A549 (cell line): ENCODE measurements around the gene CNBD2. TPM values are rescaled to one million over a fixed set of nuclear protein-coding genes. Genes with fewer than 3 reads are reported as not detected.

Source experiments
- ATAC-seq, 2 experiments: fragments of 200-7000 bp in 1 of 2; fragments of >200 bp in 1 of 2; cut with Nextera tagmentation in 1 of 2; cut with Tn5 transposase in 1 of 2; 3 replicates each; pipeline versions ENCODE4 v1.8.0 to v1.9.1; 2018 to 2020; ENCODE audit warnings: mild to moderate bottlenecking in 1 of 2, moderate library complexity in 1 of 2
- CTCF ChIA-PET: fragments of 300-600 bp; sonication (Branson Sonifier 250); formaldehyde crosslinking; extraction: SDS; loops from one replicate; lab custom pipeline; 2021; ENCODE audit warnings: antibody characterized with exemption, inconsistent platforms; lab: Yijun Ruan, JAX
- POLR2A ChIA-PET: fragments of 350-600 bp; formaldehyde crosslinking; extraction: SDS; loops from one replicate; lab custom pipeline; 2021; ENCODE audit warnings: antibody characterized with exemption, inconsistent platforms; lab: Yijun Ruan, JAX
- DNase-seq, 2 experiments: peaks; one replicate each; pipeline versions ENCODE4 v3.0.0 to v3.0.0-alpha.2; 2011 to 2016; ENCODE audit warnings: low read depth in 1 of 2, low spot score in 1 of 2
- FAIRE-seq: peaks from 2 replicates; lab custom pipeline; 2011; peaks lifted over from hg19 to GRCh38; lab: Jason Lieb, UNC
- H3K27ac ChIP-seq, 2 experiments: fragments of >200 bp; sonication (Bioruptor Twin); formaldehyde crosslinking; 3 replicates each; pipeline ENCODE4 v1.5.1; 2016 to 2017
- H3K4me1 ChIP-seq: fragments of >200 bp; sonication (Bioruptor Twin); formaldehyde crosslinking; 3 replicates; pipeline ENCODE4 v1.6.1; 2016
- H3K4me2 ChIP-seq: fragments of >200 bp; sonication (Bioruptor Twin); formaldehyde crosslinking; 3 replicates; pipeline ENCODE4 v1.6.1; 2016
- H3K4me3 ChIP-seq: fragments of >200 bp; sonication (Bioruptor Twin); formaldehyde crosslinking; 3 replicates; pipeline ENCODE4 v1.5.1; 2016
- H3K9me3 ChIP-seq: fragments of >200 bp; sonication (Bioruptor Twin); formaldehyde crosslinking; 3 replicates; pipeline ENCODE4 v1.6.1; 2016
- CBX8 ChIP-seq: fragments of 200-600 bp; sonication (generic); IDR thresholded peaks from 2 replicates; pipeline ENCODE4 v1.6.1; 2016
- CEBPB ChIP-seq, 2 experiments: fragments of >200 bp in 1 of 2; sonication (Bioruptor Twin) in 1 of 2; formaldehyde crosslinking in 1 of 2; IDR thresholded peaks; 2 replicates each; pipeline ENCODE4 v1.6.1; 2012 to 2016
- EHF ChIP-seq: fragments of 250-450 bp; sonication (Bioruptor Pico); IDR thresholded peaks from 2 replicates; pipeline ENCODE4 v1.5.0; 2020; ENCODE audit warnings: mild to moderate bottlenecking
- EP300 ChIP-seq, 2 experiments: fragments of >200 bp; sonication (Bioruptor Twin); formaldehyde crosslinking; IDR thresholded peaks; 2 replicates in 1 of 2; 3 replicates in 1 of 2; pipeline ENCODE4 v1.6.1; 2016 to 2017
- FOXS1 ChIP-seq: fragments of 250-450 bp; sonication (Bioruptor Pico); IDR thresholded peaks from 2 replicates; pipeline ENCODE4 v1.5.0; 2020; ENCODE audit warnings: mild to moderate bottlenecking, moderate library complexity
- HDAC2 ChIP-seq: fragments of 200-600 bp; sonication (generic); IDR thresholded peaks from 2 replicates; pipeline ENCODE4 v1.6.1; 2016
- HOXB13 ChIP-seq: fragments of 250-450 bp; sonication (Bioruptor Pico); IDR thresholded peaks from 2 replicates; pipeline ENCODE4 v1.5.0; 2020; ENCODE audit warnings: low read depth, mild to moderate bottlenecking, moderate library complexity
- JUNB ChIP-seq: fragments of >200 bp; sonication (Bioruptor Twin); formaldehyde crosslinking; IDR thresholded peaks from 2 replicates; pipeline ENCODE4 v1.6.1; 2016
- MAFK ChIP-seq: fragments of 450-650 bp; IDR thresholded peaks from 2 replicates; pipeline ENCODE4 v1.6.1; 2014; ENCODE audit not compliant: partially characterized antibody
- MAX ChIP-seq: IDR thresholded peaks from 2 replicates; pipeline ENCODE4 v1.6.1; 2012
- MYC ChIP-seq: IDR thresholded peaks from 2 replicates; pipeline ENCODE4 v1.6.1; 2012; ENCODE audit warnings: mild to moderate bottlenecking, inconsistent platforms, low read length, improper control_type of control experiment, borderline replicate concordance
- NPAS2 ChIP-seq: fragments of 250-450 bp; sonication (Bioruptor Pico); IDR thresholded peaks from 2 replicates; pipeline ENCODE4 v1.8.0; 2022; ENCODE audit warnings: mild to moderate bottlenecking, moderate library complexity, borderline replicate concordance
- PHF8 ChIP-seq: fragments of 200-600 bp; sonication (generic); IDR thresholded peaks from 2 replicates; pipeline ENCODE4 v1.6.1; 2016; ENCODE audit warnings: low read depth, mild to moderate bottlenecking, antibody characterized with exemption, moderate library complexity, borderline replicate concordance
- POLR2AphosphoS2 ChIP-seq: conservative IDR thresholded peaks from 2 replicates; pipeline ENCODE4 v1.6.1; 2012; ENCODE audit warnings: low read length, improper control_type of control experiment, inconsistent platforms
- ZSCAN20 ChIP-seq: fragments of 250-450 bp; sonication (Bioruptor Pico); IDR thresholded peaks from 2 replicates; pipeline ENCODE4 v1.8.0; 2022; ENCODE audit warnings: mild to moderate bottlenecking, moderate library complexity
- WGBS: methylation state at CpG from one replicate; pipeline ENCODE4 v1.1.6; 2017; ENCODE audit errors: missing lambda C conversion rate; 5-methylcytosine and 5-hydroxymethylcytosine counted together
- polyA plus RNA-seq, 4 experiments: library from polyadenylated mRNA; depleted of rRNA in 3 of 4; stranded (reverse); fragments of >200 nt; fragmentation: RNase III in 1 of 4; extraction: RNeasy Plus Mini Kit Qiagen cat#74134 plus additional on column Dnase treatment in 1 of 4; gene quantifications; 2 replicates in 3 of 4; 3 replicates in 1 of 4; pipeline ENCODE4 v1.2.3, GENCODE V29; 2011 to 2017
- TF ChIP-seq, protein P1 (sequence below): IDR thresholded peaks from 2 replicates; pipeline ENCODE4 v1.6.1; 2012
- TF ChIP-seq, protein P2 (sequence below): fragments of 450-650 bp; IDR thresholded peaks from 2 replicates; pipeline ENCODE4 v1.6.1; 2014; ENCODE audit warnings: antibody characterized with exemption

CNBD2 gene
- polyA plus RNA-seq, 2 of the 4 experiments (the other 2 are of a cell fraction), result 4.3 to 5.4 TPM

- ATAC-seq (no peak), DNase-seq (no peak), FAIRE-seq (no peak)
- Histone ChIP-seq H3K4me3 (no peak overlapping the region), H3K4me1 (peaks cover 13% of the 10 kb centered on the region; the same call in 2 of the 3 replicates), H3K9me3 (no peaks in the 10 kb centered on the region), H3K27ac (peak overlapping the region; percentile 8 to 28; a peak in 3 of 6 replicates), H3K4me2 (0 out of 3 replicates have a peak overlapping the region, but pooled peaks have one; percentile 15)
- CTCF ChIA-PET, result interaction anchor here (0.7 to 21.0 kb wide), 5 partner anchors 14 to 224 kb away, joined by 3 to 516 read pairs (median 23); partner anchors contain the start of gene SCAND1
- TF ChIP-seq EP300 (IDR thresholded peaks at IDR 0.05) (no peak), CEBPB (IDR thresholded peaks at IDR 0.05) (peak in 1 of 2 experiments; percentile 32; a peak in 1 of 4 replicates), NPAS2 (no peak)
- POLR2A ChIA-PET, result interaction anchor here (1.4 kb wide), 1 partner anchor 24 kb away, joined by 3 read pairs; the partner anchor contains the start of gene SCAND1
- WGBS, result 89% methylated on average over 9 of the region's 9 CpGs
Measured at GRCh38 chr20:35978041-35978513, 9.7 kb downstream of the CNBD2 start.

- peaks cover 13% of the 10 kb centered on the region; the same call in 2 of the 3 replicates for H3K4me1 ChIP-seq
- no peak overlapping the region for H3K4me3 ChIP-seq
- POLR2A ChIA-PET, result no interaction called here
- ATAC-seq, result no peak
- TF ChIP-seq, protein P1, sequence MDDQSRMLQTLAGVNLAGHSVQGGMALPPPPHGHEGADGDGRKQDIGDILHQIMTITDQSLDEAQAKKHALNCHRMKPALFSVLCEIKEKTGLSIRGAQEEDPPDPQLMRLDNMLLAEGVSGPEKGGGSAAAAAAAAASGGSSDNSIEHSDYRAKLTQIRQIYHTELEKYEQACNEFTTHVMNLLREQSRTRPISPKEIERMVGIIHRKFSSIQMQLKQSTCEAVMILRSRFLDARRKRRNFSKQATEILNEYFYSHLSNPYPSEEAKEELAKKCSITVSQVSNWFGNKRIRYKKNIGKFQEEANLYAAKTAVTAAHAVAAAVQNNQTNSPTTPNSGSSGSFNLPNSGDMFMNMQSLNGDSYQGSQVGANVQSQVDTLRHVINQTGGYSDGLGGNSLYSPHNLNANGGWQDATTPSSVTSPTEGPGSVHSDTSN, result no peak
- TF ChIP-seq, protein P2, sequence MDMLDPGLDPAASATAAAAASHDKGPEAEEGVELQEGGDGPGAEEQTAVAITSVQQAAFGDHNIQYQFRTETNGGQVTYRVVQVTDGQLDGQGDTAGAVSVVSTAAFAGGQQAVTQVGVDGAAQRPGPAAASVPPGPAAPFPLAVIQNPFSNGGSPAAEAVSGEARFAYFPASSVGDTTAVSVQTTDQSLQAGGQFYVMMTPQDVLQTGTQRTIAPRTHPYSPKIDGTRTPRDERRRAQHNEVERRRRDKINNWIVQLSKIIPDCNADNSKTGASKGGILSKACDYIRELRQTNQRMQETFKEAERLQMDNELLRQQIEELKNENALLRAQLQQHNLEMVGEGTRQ, result no peak
- no peak for TF ChIP-seq MAX
- TF ChIP-seq JUNB, result no peak
- TF ChIP-seq EP300 (IDR thresholded peaks at IDR 0.05), result no peak
- TF ChIP-seq EHF (CRISPR knock-in tag), result no peak
- TF ChIP-seq MYC, result no peak
- TF ChIP-seq POLR2AphosphoS2, result no peak
- TF ChIP-seq MAFK, result no peak
- TF ChIP-seq FOXS1, result no peak
- TF ChIP-seq PHF8, result no peak
- no peak for TF ChIP-seq HOXB13
- 0 out of 6 replicates have a peak overlapping the region, but pooled peaks of 1 of the 2 experiments have one; percentile 16 for H3K27ac ChIP-seq
- FAIRE-seq, result no peak
- WGBS, result 44% methylated on average over 5 of the region's 5 CpGs
- CTCF ChIA-PET, result interaction anchor here (0.6 to 21.0 kb wide), 4 partner anchors 14 to 559 kb away, joined by 3 to 516 read pairs (median 80); partner anchors contain the start of gene SCAND1
- DNase-seq, result no peak
- H3K4me2 ChIP-seq, result 0 out of 3 replicates have a peak overlapping the region, but pooled peaks have one; percentile 7
- H3K9me3 ChIP-seq, result no peaks in the 10 kb centered on the region
Measured at GRCh38 chr20:35979544-35979943, 11.2 kb downstream of the CNBD2 start.

- no peak for ATAC-seq
- CTCF ChIA-PET, result interaction anchor here (0.5 to 21.0 kb wide), 6 partner anchors 11 to 457 kb away, joined by 3 to 516 read pairs (median 13); partner anchors contain the start of gene SCAND1
Measured at GRCh38 chr20:35981969-35982368, 13.6 kb downstream of the CNBD2 start.

More at GRCh38 chr20:35981969-35982368, 13.6 kb downstream of the CNBD2 start:
- Histone ChIP-seq H3K9me3 (no peaks in the 10 kb centered on the region), H3K4me3 (no peak overlapping the region), H3K4me1 (peaks cover 13% of the 10 kb centered on the region; the same call in 2 of the 3 replicates), H3K27ac (no peak overlapping the region), H3K4me2 (no peak overlapping the region)
- no peak for TF ChIP-seq HDAC2
- no peak for TF ChIP-seq ZSCAN20 (CRISPR knock-in tag)
- TF ChIP-seq, protein P2, result no peak
- no peak for TF ChIP-seq CBX8
- no peak for TF ChIP-seq FOXS1
- POLR2A ChIA-PET, result no interaction called here
- WGBS, result 54% methylated on average over 3 of the region's 3 CpGs
- DNase-seq, result no peak
- FAIRE-seq, result no peak
